ENCODE measurements around the gene FADS3. TPM values are rescaled to one million over a fixed set of nuclear protein-coding genes. Genes with fewer than 3 reads are reported as not detected.

FADS3 gene
- total RNA-seq, 5 donors from 2014 or later (not counting 1 experiment from before 2014, with no cell fraction given) = 6.5 to 17.1 (median 10.5) TPM

GRCh38 chr11:61919705-61920631, 28.6 kb upstream of the FADS3 start:
- H3K36me3 Mint-ChIP-seq = no peaks in the 10 kb centered on the region
- H3K27me3 Mint-ChIP-seq = peaks cover 49 to 55% of the 10 kb centered on the region in 2 donors
- Histone ChIP-seq H3K4me3 (ENCODE audit: control insufficient read depth in 1 of 2, extremely low read depth in 1 of 2, low read length in 1 of 2) (no peak overlapping the region), H3K4me1 (ENCODE audit: control insufficient read depth in 1 of 2, extremely low read depth in 1 of 2, insufficient read depth in 2 of 2, low read length in 2 of 2) (peaks cover 0 to 8% of the 10 kb centered on the region in 2 experiments), H3K9me3 (no peaks in the 10 kb centered on the region), H3K36me3 (ENCODE audit: control insufficient read depth in 2 of 2, extremely low read depth in 1 of 2, insufficient read depth in 1 of 2, low read length in 1 of 2) (no peaks in the 10 kb centered on the region), H3K27ac (ENCODE audit: low read length) (no peak overlapping the region), H3K27me3 (replicated peaks in 1 of 2; ENCODE audit: control insufficient read depth in 2 of 2, extremely low read depth in 1 of 2, insufficient read depth in 2 of 2, low read length in 1 of 2) (peaks cover 0 to 73% of the 10 kb centered on the region in 2 experiments)
- no peaks in the 10 kb centered on the region for H3K9me3 Mint-ChIP-seq
- POLR2A ChIA-PET = no interaction called here
- ATAC-seq (replicated peaks in 1 of 4) = no peak
- H3K4me3 Mint-ChIP-seq = peak overlapping the region in 1 of 3 donors; percentile 3
- WGBS (ENCODE audit: insufficient coverage) = 86% methylated on average over 12 of the region's 13 CpGs
- no peak overlapping the region for H3K27ac Mint-ChIP-seq
- CTCF ChIA-PET = no interaction called here
- H3K4me1 Mint-ChIP-seq = peaks cover 7 to 11% (median 9%) of the 10 kb centered on the region in 3 donors
- DNase-seq = peak in 1 of 35 experiments; percentile 7

GRCh38 chr11:61918938-61919704, 27.8 kb upstream of the FADS3 start:
- H3K27me3 ChIP-seq (replicated peaks in 1 of 2; ENCODE audit: control insufficient read depth in 2 of 2, extremely low read depth in 1 of 2, insufficient read depth in 2 of 2, low read length in 1 of 2) = peaks cover 0 to 74% of the 10 kb centered on the region in 2 experiments
- ATAC-seq (replicated peaks in 1 of 4) (no peak), DNase-seq (peak in 1 of 35 experiments; percentile 5)
- no peaks in the 10 kb centered on the region for H3K36me3 ChIP-seq (ENCODE audit: control insufficient read depth in 2 of 2, extremely low read depth in 1 of 2, insufficient read depth in 1 of 2, low read length in 1 of 2)
- WGBS (ENCODE audit: insufficient coverage) = 92% methylated on average over 4 of the region's 6 CpGs
- H3K27ac ChIP-seq (ENCODE audit: low read length) = no peak overlapping the region
- peaks cover 54 to 63% of the 10 kb centered on the region in 2 donors for H3K27me3 Mint-ChIP-seq
- H3K36me3 Mint-ChIP-seq = no peaks in the 10 kb centered on the region
- no peaks in the 10 kb centered on the region for H3K9me3 Mint-ChIP-seq
- H3K27ac Mint-ChIP-seq = no peak overlapping the region
- H3K9me3 ChIP-seq = no peaks in the 10 kb centered on the region
- H3K4me3 Mint-ChIP-seq = peak overlapping the region in 1 of 3 donors; percentile 77
- POLR2A ChIA-PET = no interaction called here
- CTCF ChIA-PET = no interaction called here
- no peak overlapping the region for H3K4me3 ChIP-seq (ENCODE audit: control insufficient read depth in 1 of 2, extremely low read depth in 1 of 2, low read length in 1 of 2)
- H3K4me1 Mint-ChIP-seq = peaks cover 7 to 11% (median 9%) of the 10 kb centered on the region in 3 donors
- H3K4me1 ChIP-seq (ENCODE audit: control insufficient read depth in 1 of 2, extremely low read depth in 1 of 2, insufficient read depth in 2 of 2, low read length in 2 of 2) = peaks cover 0 to 8% of the 10 kb centered on the region in 2 experiments

GRCh38 chr11:61918251-61918937, 27.0 kb upstream of the FADS3 start:
- Mint-ChIP-seq H3K36me3 (no peaks in the 10 kb centered on the region), H3K27ac (peak overlapping the region in 1 of 2 donors; percentile 83), H3K4me3 (peak overlapping the region; percentile 68 to 77 (median 70)), H3K4me1 (peaks cover 7 to 11% (median 9%) of the 10 kb centered on the region in 3 donors), H3K9me3 (no peaks in the 10 kb centered on the region), H3K27me3 (peaks cover 60 to 69% of the 10 kb centered on the region in 2 donors)
- CTCF ChIA-PET = no interaction called here
- POLR2A ChIA-PET = no interaction called here
- Histone ChIP-seq H3K4me1 (ENCODE audit: control insufficient read depth in 1 of 2, extremely low read depth in 1 of 2, insufficient read depth in 2 of 2, low read length in 2 of 2) (peaks cover 0 to 8% of the 10 kb centered on the region in 2 experiments), H3K4me3 (ENCODE audit: control insufficient read depth in 1 of 2, extremely low read depth in 1 of 2, low read length in 1 of 2) (no peak overlapping the region), H3K27ac (ENCODE audit: low read length) (no peak overlapping the region), H3K36me3 (ENCODE audit: control insufficient read depth in 2 of 2, extremely low read depth in 1 of 2, insufficient read depth in 1 of 2, low read length in 1 of 2) (no peaks in the 10 kb centered on the region), H3K9me3 (no peaks in the 10 kb centered on the region), H3K27me3 (replicated peaks in 1 of 2; ENCODE audit: control insufficient read depth in 2 of 2, extremely low read depth in 1 of 2, insufficient read depth in 2 of 2, low read length in 1 of 2) (peaks cover 0 to 73% of the 10 kb centered on the region in 2 experiments)
- DNase-seq = peak in 1 of 35 experiments; percentile 4
- WGBS (ENCODE audit: insufficient coverage) = 79% methylated on average over 11 of the region's 14 CpGs
- no peak for ATAC-seq (replicated peaks in 1 of 4)

GRCh38 chr11:61917334-61918109, 26.2 kb upstream of the FADS3 start, which contains the start of gene RAB3IL1:
TSS of gene RAB3IL1 (minus strand) at chr11:61917566. CDS start at chr11:61917367, 199 bp downstream.
- H3K27me3 ChIP-seq (replicated peaks in 1 of 2; ENCODE audit: control insufficient read depth in 2 of 2, extremely low read depth in 1 of 2, insufficient read depth in 2 of 2, low read length in 1 of 2) = peaks cover 0 to 74% of the 10 kb centered on the region in 2 experiments
- DNase-seq = peak in 1 of 35 experiments; percentile 10
- ATAC-seq (replicated peaks in 1 of 4) = peak; percentile 22 to 61 (median 46)
- 5% methylated on average over 71 of the region's 74 CpGs for WGBS (ENCODE audit: insufficient coverage)
- Mint-ChIP-seq H3K9me3 (no peaks in the 10 kb centered on the region), H3K27ac (peak within 1 kb of the TSS in 1 of 2 donors; percentile 83), H3K27me3 (peaks cover 62 to 73% of the 10 kb centered on the region in 2 donors), H3K36me3 (no peaks in the 10 kb centered on the region), H3K4me3 (peak within 1 kb of the TSS; percentile 68 to 77 (median 70)), H3K4me1 (peaks cover 7 to 11% (median 9%) of the 10 kb centered on the region in 3 donors)
- H3K36me3 ChIP-seq (ENCODE audit: control insufficient read depth in 2 of 2, extremely low read depth in 1 of 2, insufficient read depth in 1 of 2, low read length in 1 of 2) = no peaks in the 10 kb centered on the region
- no peak within 1 kb of the TSS for H3K27ac ChIP-seq (ENCODE audit: low read length)
- ChIA-PET CTCF (interaction anchor here in 1 of 2 donors (0.6 kb wide), 1 partner anchor 280 kb away, joined by 6 read pairs; no protein-coding TSS in a partner anchor), POLR2A (no interaction called here)
- H3K9me3 ChIP-seq = no peaks in the 10 kb centered on the region
- peak within 1 kb of the TSS in 1 of 2 donors; percentile 17 for H3K4me3 ChIP-seq (ENCODE audit: control insufficient read depth in 1 of 2, extremely low read depth in 1 of 2, low read length in 1 of 2)
- H3K4me1 ChIP-seq (ENCODE audit: control insufficient read depth in 1 of 2, extremely low read depth in 1 of 2, insufficient read depth in 2 of 2, low read length in 2 of 2) = peaks cover 0 to 8% of the 10 kb centered on the region in 2 experiments

GRCh38 chr11:61916737-61917333, 25.5 kb upstream of the FADS3 start:
- H3K4me1 ChIP-seq (ENCODE audit: control insufficient read depth in 1 of 2, extremely low read depth in 1 of 2, insufficient read depth in 2 of 2, low read length in 2 of 2) = peaks cover 0 to 8% of the 10 kb centered on the region in 2 experiments
- Mint-ChIP-seq H3K9me3 (no peaks in the 10 kb centered on the region), H3K36me3 (no peaks in the 10 kb centered on the region), H3K4me1 (peaks cover 7 to 11% (median 9%) of the 10 kb centered on the region in 3 donors), H3K4me3 (peak overlapping the region; percentile 49 to 60 (median 58)), H3K27me3 (peaks cover 62 to 74% of the 10 kb centered on the region in 2 donors), H3K27ac (no peak overlapping the region)
- CTCF ChIA-PET = no interaction called here
- H3K27me3 ChIP-seq (replicated peaks in 1 of 2; ENCODE audit: control insufficient read depth in 2 of 2, extremely low read depth in 1 of 2, insufficient read depth in 2 of 2, low read length in 1 of 2) = peaks cover 0 to 75% of the 10 kb centered on the region in 2 experiments
- ATAC-seq (replicated peaks in 1 of 4) = peak in 2 of 4 experiments; percentile 14 to 24
- no peaks in the 10 kb centered on the region for H3K36me3 ChIP-seq (ENCODE audit: control insufficient read depth in 2 of 2, extremely low read depth in 1 of 2, insufficient read depth in 1 of 2, low read length in 1 of 2)
- POLR2A ChIA-PET = interaction anchor here in 1 of 2 donors (0.5 to 0.6 kb wide), 3 partner anchors 11 to 198 kb away, joined by 3 to 7 read pairs (median 6); no protein-coding TSS in a partner anchor
- no peaks in the 10 kb centered on the region for H3K9me3 ChIP-seq
- no peak overlapping the region for H3K27ac ChIP-seq (ENCODE audit: low read length)
- DNase-seq = no peak
- H3K4me3 ChIP-seq (ENCODE audit: control insufficient read depth in 1 of 2, extremely low read depth in 1 of 2, low read length in 1 of 2) = no peak overlapping the region
- WGBS (ENCODE audit: insufficient coverage) = 3% methylated on average over 26 of the region's 32 CpGs
